Measurements from ENCODE around the gene RTKN2. TPM values are rescaled to one million over a fixed set of nuclear protein-coding genes. Genes with fewer than 3 reads are reported as not detected.
A peak's percentile ranks its signal among the peaks of the same experiment; 100 is the strongest.

Gene RTKN2
- total RNA-seq (under 1 TPM; 0.17 to 0.93 TPM), polyA plus RNA-seq (under 1 TPM in 1 of 2 donors, not detected in 1; 0.05 TPM)

GRCh38 chr10:62268399-62269114 is at the start of gene RTKN2:
RTKN2 (minus strand) TSS chr10:62268844; CDS start chr10:62268610, 234 bp downstream.
- under 1% methylated on average over 63 of the region's 63 CpGs for WGBS
- no peak for TF ChIP-seq TAF1 (conservative IDR thresholded peaks at IDR 0.05)
- TF ChIP-seq YY1 (IDR thresholded peaks at IDR 0.05): no peak
- TF ChIP-seq GABPA (IDR thresholded peaks at IDR 0.05 in 1 of 2, conservative IDR thresholded peaks at IDR 0.05 in 1 of 2): peak in 1 of 2 donors; percentile 56
- no peak for TF ChIP-seq FOXA1 (IDR thresholded peaks at IDR 0.05)
- no peak for TF ChIP-seq ZBTB33 (IDR thresholded peaks at IDR 0.05)
- TF ChIP-seq MAX (IDR thresholded peaks at IDR 0.05): no peak
- no peak for TF ChIP-seq FOXA2 (IDR thresholded peaks at IDR 0.05)
- TF ChIP-seq EGR1 (IDR thresholded peaks at IDR 0.05; ENCODE audit: low read depth in 2 of 2): no peak
- H3K9me3 ChIP-seq (ENCODE audit: control insufficient read depth in 4 of 4, low read length in 3 of 4): no peaks in the 10 kb centered on the region
- no peaks in the 10 kb centered on the region for H3K27me3 ChIP-seq (ENCODE audit: control insufficient read depth in 4 of 4, insufficient read depth in 4 of 4, low read length in 3 of 4)
- H3K27ac ChIP-seq (ENCODE audit: low read depth in 1 of 2, low read length in 2 of 2): no peak within 1 kb of the TSS
- H3K9ac ChIP-seq (ENCODE audit: low read depth in 1 of 2, low read length in 2 of 2): peak within 1 kb of the TSS in 1 of 2 donors; percentile 36
- peak within 1 kb of the TSS; percentile 56 to 85 (median 76) for H3K4me3 ChIP-seq (ENCODE audit: low read depth in 1 of 3, low read length in 3 of 3)
- no peaks in the 10 kb centered on the region for H3K36me3 ChIP-seq (ENCODE audit: control insufficient read depth in 4 of 4, insufficient read depth in 3 of 4, low read depth in 1 of 4, low read length in 3 of 4)
- DNase-seq (ENCODE audit: low spot score): peak; percentile 73
- H3K4me1 ChIP-seq (ENCODE audit: control insufficient read depth in 4 of 4, insufficient read depth in 4 of 4, low read length in 3 of 4): peaks cover 4 to 15% (median 9%) of the 10 kb centered on the region in 4 donors

GRCh38 chr10:62317257-62317656 is 48.6 kb upstream of the RTKN2 start:
- 72% methylated on average over 6 of the region's 6 CpGs for WGBS
- H3K27me3 ChIP-seq (ENCODE audit: control insufficient read depth in 4 of 4, insufficient read depth in 4 of 4, low read length in 3 of 4): no peaks in the 10 kb centered on the region
- TF ChIP-seq RAD21 (IDR thresholded peaks at IDR 0.05): no peak
- no peak for TF ChIP-seq ZBTB33 (IDR thresholded peaks at IDR 0.05)
- no peak for TF ChIP-seq CTCF (IDR thresholded peaks at IDR 0.05; ENCODE audit: low read depth, low read length, missing input control)
- TF ChIP-seq YY1 (IDR thresholded peaks at IDR 0.05): no peak
- TF ChIP-seq GABPA (IDR thresholded peaks at IDR 0.05 in 1 of 2, conservative IDR thresholded peaks at IDR 0.05 in 1 of 2): no peak
- no peak for TF ChIP-seq ATF3 (IDR thresholded peaks at IDR 0.05)
- no peak for TF ChIP-seq MAX (IDR thresholded peaks at IDR 0.05)
- TF ChIP-seq HNF4G (IDR thresholded peaks at IDR 0.05): no peak
- no peak for TF ChIP-seq TAF1 (conservative IDR thresholded peaks at IDR 0.05)
- TF ChIP-seq REST (IDR thresholded peaks at IDR 0.05): no peak
- no peak for TF ChIP-seq NR2F2 (IDR thresholded peaks at IDR 0.05)
- no peak for TF ChIP-seq SP1 (IDR thresholded peaks at IDR 0.05)
- DNase-seq (ENCODE audit: low spot score): no peak
- no peaks in the 10 kb centered on the region for H3K4me1 ChIP-seq (ENCODE audit: control insufficient read depth in 4 of 4, insufficient read depth in 4 of 4, low read length in 3 of 4)
- no peak overlapping the region for H3K9ac ChIP-seq (ENCODE audit: low read depth in 1 of 2, low read length in 2 of 2)
- H3K36me3 ChIP-seq (ENCODE audit: control insufficient read depth in 4 of 4, insufficient read depth in 3 of 4, low read depth in 1 of 4, low read length in 3 of 4): no peaks in the 10 kb centered on the region
- H3K27ac ChIP-seq (ENCODE audit: low read depth in 1 of 2, low read length in 2 of 2): no peak overlapping the region
- H3K4me3 ChIP-seq (ENCODE audit: low read depth in 1 of 3, low read length in 3 of 3): no peak overlapping the region
- H3K9me3 ChIP-seq (ENCODE audit: control insufficient read depth in 4 of 4, low read length in 3 of 4): no peaks in the 10 kb centered on the region

Data from liver (tissue), 9 donors.